ENCODE data around the gene MCF2L2.

Gene MCF2L2

GRCh38 chr3:183293966-183294365, 134.5 kb downstream of the MCF2L2 start:
- DNase-seq (ENCODE audit: low read depth in 2 of 2) = no peak

DNA sequence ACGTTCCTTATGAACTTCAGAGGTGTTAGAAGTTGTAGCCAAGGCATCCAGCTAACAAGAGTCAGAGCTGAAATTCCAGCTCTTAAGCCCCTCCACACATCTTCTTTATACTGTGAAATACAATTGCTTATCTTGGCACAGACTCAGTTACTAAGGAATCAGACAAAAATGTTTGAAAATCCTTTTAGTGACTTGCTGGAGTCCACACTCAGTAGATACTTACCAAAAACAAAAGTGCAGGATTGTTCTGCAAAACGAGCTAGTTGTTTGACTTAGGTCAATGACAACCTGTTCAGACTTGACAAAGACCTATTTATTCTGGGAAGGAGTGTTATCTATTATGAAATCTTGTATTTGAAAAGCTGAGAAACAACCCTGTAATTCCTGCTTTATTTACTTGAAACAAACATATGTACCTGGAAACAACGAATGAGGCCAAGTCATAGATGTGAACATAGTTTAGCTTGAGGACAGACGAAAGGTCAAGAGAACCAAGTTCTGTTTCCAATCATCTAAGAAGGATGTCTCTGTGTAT, 136.9 kb downstream of the MCF2L2 start:
- no peak for DNase-seq (ENCODE audit: low read depth in 2 of 2)

DNA sequence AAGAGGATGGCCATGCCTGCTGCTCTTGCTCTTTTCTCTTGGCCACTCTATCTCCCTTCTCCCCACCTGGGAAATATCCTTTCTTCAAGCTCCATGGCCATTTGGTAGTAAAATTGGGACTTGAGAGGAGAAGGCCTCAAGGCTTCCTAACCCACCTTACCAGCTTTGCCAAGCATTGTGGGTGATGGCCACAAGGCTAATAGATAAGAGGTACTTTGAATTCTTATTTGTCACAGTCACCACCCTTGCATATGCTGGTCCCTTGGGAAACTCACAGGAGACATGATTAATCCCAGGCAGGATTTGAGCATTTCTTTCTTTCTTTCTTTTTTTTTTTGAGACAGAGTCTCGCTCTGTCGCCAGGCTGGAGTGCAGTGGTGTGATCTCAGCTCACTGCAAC, 138.2 kb downstream of the MCF2L2 start:
- DNase-seq (ENCODE audit: low read depth in 2 of 2) = no peak

GRCh38 chr3:183288117-183288516, 140.3 kb downstream of the MCF2L2 start:
- DNase-seq (ENCODE audit: low read depth in 2 of 2) = no peak

DNA sequence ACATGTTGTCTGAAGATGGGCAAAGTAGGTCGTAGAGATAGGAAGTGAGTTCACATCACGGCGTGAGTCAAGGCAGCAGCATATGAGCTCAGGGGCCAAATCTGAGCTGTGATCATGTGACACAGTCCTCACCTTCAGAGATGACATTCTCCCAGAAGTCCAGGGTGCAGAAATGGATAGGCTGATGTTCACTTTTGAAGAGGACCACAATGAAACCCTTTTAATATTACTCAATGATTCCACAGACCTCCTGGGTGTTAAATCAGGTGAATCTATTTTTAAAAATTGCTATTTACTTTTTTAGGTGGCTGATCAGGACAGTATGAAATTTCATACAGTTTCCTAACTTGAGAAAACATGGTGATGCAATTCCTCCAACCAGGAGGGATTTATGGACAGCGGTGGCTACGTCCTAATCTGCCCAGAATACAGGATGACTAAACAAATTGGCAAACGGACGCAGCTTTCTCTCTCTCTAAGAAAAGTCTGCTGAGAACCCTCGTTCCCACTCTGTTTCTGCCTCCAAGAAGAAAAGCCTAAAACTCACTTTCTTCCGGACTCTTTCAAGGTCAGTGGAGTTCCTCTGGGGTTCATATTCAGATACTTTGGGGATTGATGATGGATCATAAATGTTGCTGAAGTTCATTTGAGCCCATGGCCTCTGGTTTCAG, 141.0 kb downstream of the MCF2L2 start:
- DNase-seq (ENCODE audit: low read depth in 2 of 2) = no peak

GRCh38 chr3:183285828-183286457, 142.5 kb downstream of the MCF2L2 start:
- DNase-seq (ENCODE audit: low read depth in 2 of 2) = peak; percentile 90 to 96

DNA sequence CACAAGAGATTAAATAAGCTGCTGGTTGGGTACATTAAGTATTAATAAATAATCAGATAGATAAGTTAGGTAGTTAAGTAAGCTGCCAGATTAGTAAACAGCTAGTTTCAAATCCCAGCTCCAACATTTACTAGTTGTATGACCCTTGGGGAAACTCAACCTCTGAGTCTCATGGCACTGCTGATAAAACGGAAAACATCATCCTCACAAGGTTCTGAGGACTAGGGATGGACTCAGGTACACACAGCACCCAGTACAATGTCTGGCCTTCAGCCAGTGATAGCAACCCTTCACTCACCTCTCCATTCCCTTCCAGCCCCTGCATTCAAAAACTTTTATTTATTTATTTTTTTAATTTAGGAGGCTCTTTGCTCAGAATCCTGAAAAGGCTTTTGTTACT, 143.1 kb downstream of the MCF2L2 start:
- no peak for DNase-seq (ENCODE audit: low read depth in 2 of 2)

- DNase-seq (ENCODE audit: low read depth in 2 of 2) = no peak
These were observed 143.8 kb downstream of the MCF2L2 start for GRCh38 chr3:183284570-183284969.

- no peak for DNase-seq (ENCODE audit: low read depth in 2 of 2)
These were observed 144.5 kb downstream of the MCF2L2 start for GRCh38 chr3:183283886-183284285.

GRCh38 chr3:183281126-183281797, 147.2 kb downstream of the MCF2L2 start:
- DNase-seq (ENCODE audit: low read depth in 2 of 2) = no peak

DNA sequence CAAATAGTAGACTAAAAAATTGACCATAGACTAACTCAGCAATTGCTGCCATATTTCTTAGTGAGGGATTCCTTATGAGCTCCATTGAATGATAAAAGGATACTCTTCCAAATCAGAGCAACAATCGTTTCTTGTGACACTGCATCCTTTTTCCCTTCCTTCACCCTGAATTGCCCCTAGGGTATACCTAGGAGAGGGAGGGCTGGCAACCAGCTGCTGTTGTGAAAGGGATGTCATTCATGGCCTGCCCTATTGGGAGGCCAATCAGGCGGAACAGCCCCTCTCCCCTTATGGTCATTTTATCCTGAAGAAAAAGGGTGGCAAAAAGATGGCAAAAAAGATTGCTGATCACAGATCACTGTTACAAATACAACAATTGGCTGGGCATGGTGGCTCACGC, 149.0 kb downstream of the MCF2L2 start:
- DNase-seq (ENCODE audit: low read depth in 2 of 2) = no peak

- no peak for DNase-seq (ENCODE audit: low read depth in 2 of 2)
These were observed 149.8 kb downstream of the MCF2L2 start for GRCh38 chr3:183278479-183279088.

DNA sequence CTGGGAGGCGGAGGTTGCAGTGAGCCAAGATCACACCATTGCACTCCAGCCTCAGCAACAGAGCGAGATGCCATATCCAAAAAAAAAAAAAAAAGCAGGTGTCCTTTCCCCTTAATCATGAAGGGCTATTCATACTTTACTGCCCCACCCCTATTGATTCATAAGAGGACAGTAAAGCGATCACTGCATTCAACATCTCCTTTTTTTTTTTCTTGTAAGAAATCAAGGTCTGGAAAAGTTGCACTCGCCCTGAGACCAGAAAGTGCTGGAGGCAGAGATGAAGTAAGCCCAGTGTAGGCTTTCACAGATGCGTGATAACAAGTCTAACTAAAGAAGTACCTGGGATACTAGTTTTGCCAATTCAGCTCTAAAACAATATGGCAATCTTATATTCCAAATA, 151.2 kb downstream of the MCF2L2 start:
- no peak for DNase-seq (ENCODE audit: low read depth in 2 of 2)

- DNase-seq (ENCODE audit: low read depth in 2 of 2) = no peak
These were observed 152.5 kb downstream of the MCF2L2 start for GRCh38 chr3:183275937-183276336.

GRCh38 chr3:183275418-183275817, 153.0 kb downstream of the MCF2L2 start:
- no peak for DNase-seq (ENCODE audit: low read depth in 2 of 2)

- DNase-seq (ENCODE audit: low read depth in 2 of 2) = no peak
These were observed 153.8 kb downstream of the MCF2L2 start for GRCh38 chr3:183274609-183275008.

- DNase-seq (ENCODE audit: low read depth in 2 of 2) = no peak
These were observed 155.6 kb downstream of the MCF2L2 start for GRCh38 chr3:183272791-183273190.

DNA sequence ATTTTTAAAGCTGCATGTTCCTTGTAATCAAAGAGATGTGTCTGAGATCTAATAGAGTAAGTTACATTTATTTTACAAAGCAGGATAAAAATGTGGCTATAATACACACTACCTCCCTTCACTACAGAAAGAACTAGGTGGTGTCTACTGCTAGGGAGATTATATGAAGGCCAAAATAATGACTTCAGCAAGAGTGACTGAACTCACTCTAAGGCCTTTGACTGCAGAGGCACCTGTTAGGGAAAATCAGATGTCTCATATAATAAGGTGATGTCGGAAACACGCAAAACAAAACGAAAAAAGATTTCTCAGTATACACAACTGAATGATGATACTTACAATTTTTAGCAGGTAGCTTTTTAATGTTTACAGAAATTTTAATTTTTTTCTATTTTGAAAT, 156.3 kb downstream of the MCF2L2 start:
- no peak for DNase-seq (ENCODE audit: low read depth in 2 of 2)

DNA sequence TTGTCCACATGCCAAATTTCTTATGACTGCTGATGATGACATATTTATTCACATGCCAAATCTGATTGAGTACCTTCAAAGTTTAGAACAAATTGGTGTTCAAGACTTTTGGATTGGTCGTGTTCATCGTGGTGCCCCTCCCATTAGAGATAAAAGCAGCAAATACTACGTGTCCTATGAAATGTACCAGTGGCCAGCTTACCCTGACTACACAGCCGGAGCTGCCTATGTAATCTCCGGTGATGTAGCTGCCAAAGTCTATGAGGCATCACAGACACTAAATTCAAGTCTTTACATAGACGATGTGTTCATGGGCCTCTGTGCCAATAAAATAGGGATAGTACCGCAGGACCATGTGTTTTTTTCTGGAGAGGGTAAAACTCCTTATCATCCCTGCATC, 158.1 kb downstream of the MCF2L2 start:
- no peak for DNase-seq (ENCODE audit: low read depth in 2 of 2)

GRCh38 chr3:183269345-183269744, 159.1 kb downstream of the MCF2L2 start:
- DNase-seq (ENCODE audit: low read depth in 2 of 2) = no peak

DNA sequence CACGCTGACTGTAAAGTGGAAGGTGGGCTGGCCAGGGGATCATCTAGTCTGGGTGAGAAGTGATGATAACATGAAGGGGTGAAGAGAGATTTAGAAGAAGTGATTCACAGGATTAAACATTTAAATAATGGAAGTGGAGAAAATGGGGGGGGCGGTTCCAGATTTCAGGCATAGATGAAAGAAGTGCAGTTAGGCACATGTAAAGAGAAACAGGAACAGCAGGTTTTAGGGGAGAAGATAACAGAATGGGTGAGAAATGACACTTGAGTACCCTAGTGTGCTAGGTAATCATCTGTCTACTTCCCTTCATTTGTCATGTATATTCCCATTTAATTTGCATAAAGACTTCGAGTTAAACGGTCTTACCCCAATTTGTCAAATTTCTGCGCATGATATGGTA, 160.1 kb downstream of the MCF2L2 start:
- DNase-seq (ENCODE audit: low read depth in 2 of 2) = no peak

DNA sequence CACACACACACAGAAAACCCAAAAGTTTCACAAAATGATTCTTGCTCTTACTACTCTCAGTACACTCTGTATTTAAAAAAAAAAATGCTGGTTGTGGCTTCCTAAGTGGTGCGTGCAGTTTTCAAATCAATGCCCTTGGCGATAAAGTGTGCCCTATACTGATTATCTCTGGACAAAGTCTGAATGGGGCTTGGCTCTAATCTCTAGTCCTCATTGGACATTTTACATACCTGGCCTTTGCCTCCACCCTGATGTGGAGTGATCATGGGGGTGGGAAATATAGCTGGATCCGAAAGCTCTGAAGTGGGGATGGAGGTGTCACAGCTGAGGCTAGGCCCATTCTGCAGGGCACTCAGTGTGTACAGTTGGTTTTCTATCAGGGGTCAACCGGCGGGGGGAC, 161.3 kb downstream of the MCF2L2 start:
- no peak for DNase-seq (ENCODE audit: low read depth in 2 of 2)

GRCh38 chr3:183266454-183266853, 162.0 kb downstream of the MCF2L2 start:
- no peak for DNase-seq (ENCODE audit: low read depth in 2 of 2)

All from stimulated activated CD8-positive, alpha-beta memory T cell treated with anti-CD3 and anti-CD28 coated beads, Interleukin-7, amount 100 ng/mL, for 4 hours (primary cell).